ENCODE measurements around the gene LRRN3.

- TF ChIP-seq POLR2AphosphoS5 (IDR thresholded peaks at IDR 0.05; ENCODE audit: low read depth) (no peak), CTCF (IDR thresholded peaks at IDR 0.05; ENCODE audit: insufficient read depth, low read length) (no peak), GABPA (IDR thresholded peaks at IDR 0.05; ENCODE audit: low read depth) (no peak), REST (IDR thresholded peaks at IDR 0.05; ENCODE audit: insufficient replicate concordance, low read depth) (no peak), SPI1 (IDR thresholded peaks at IDR 0.05; ENCODE audit: borderline replicate concordance, low read depth) (no peak)
Measured at GRCh38 chr7:111090846-111091245, at the start of gene LRRN3.

All from HL-60 (cell line).